ENCODE data around the gene NFIA.

NFIA gene

DNA sequence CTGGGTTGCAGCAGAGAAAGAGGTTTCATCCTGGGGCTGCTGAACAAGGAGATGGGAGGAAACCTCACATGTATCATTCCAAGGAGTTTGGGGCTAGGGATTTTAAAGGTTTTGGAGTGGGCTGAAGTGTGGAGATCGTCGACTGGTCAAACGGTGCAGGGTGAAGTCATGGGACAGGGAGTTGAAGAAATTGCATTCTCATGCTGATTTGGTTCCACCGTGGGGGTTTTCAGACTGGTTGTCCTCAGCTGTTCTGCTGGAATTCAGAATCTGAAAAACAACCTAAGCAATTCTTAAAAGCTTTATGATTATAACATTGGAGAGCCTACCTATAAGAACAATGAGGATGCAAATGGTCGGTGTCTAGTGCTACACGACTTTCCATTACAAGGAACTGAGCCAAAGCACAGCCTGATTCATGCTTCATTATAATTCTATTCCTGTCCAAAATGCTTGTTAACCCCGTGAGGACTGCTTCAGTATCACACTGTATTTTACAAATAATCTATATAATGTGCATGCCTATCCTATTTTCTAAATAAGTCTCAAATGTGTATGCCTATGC, 399.9 kb downstream of the NFIA start:
- no peak overlapping the region for H3K4me2 ChIP-seq (ENCODE audit: insufficient read depth, low read length, poor library complexity, severe bottlenecking)
- no peak overlapping the region for H3K18ac ChIP-seq (ENCODE audit: low read length)
- no CpG with 5 or more reads among the region's 7 CpGs for WGBS, 2 donors (ENCODE audit: extremely low coverage in 2 of 2, insufficient read length in 2 of 2, insufficient replicate concordance in 1 of 2)
- H3K9me3 ChIP-seq (replicated peaks in 1 of 2; ENCODE audit: control insufficient read depth in 2 of 2, insufficient read depth in 1 of 2, low read depth in 1 of 2, low read length in 2 of 2): no peaks in the 10 kb centered on the region
- no peak overlapping the region for H3K4ac ChIP-seq (ENCODE audit: low read length)
- H3K27ac ChIP-seq (replicated peaks; ENCODE audit: low read length): no peak overlapping the region
- H2BK5ac ChIP-seq (ENCODE audit: low read length): no peak overlapping the region
- no peaks in the 10 kb centered on the region for H3K36me3 ChIP-seq (replicated peaks in 1 of 2; ENCODE audit: control insufficient read depth in 2 of 2, insufficient read depth in 2 of 2, low read length in 2 of 2)
- H3K9ac ChIP-seq (ENCODE audit: low read depth, low read length, poor library complexity): no peak overlapping the region
- H2BK15ac ChIP-seq (ENCODE audit: low read length): no peak overlapping the region
- no peak overlapping the region for H2BK120ac ChIP-seq (ENCODE audit: low read depth, low read length)
- H3K79me1 ChIP-seq (ENCODE audit: low read depth, low read length): no peaks in the 10 kb centered on the region
- H2BK12ac ChIP-seq (ENCODE audit: low read length): no peak overlapping the region
- H3K4me1 ChIP-seq (ENCODE audit: control insufficient read depth in 2 of 2, insufficient read depth in 1 of 2, low read depth in 1 of 2, low read length in 2 of 2): no peaks in the 10 kb centered on the region
- no peak overlapping the region for H4K8ac ChIP-seq (ENCODE audit: low read depth, low read length)
- H3K14ac ChIP-seq (ENCODE audit: low read length): no peak overlapping the region
- H2AK5ac ChIP-seq (ENCODE audit: low read depth, low read length): no peak overlapping the region
- no peak overlapping the region for H2AFZ ChIP-seq (ENCODE audit: low read length)
- no peak for DNase-seq (ENCODE audit: low spot score)
- no peak overlapping the region for H3K4me3 ChIP-seq (ENCODE audit: low read length in 2 of 2)
- no peak overlapping the region for H4K91ac ChIP-seq (ENCODE audit: low read depth, low read length, poor library complexity)
- no peaks in the 10 kb centered on the region for H3K27me3 ChIP-seq (ENCODE audit: control insufficient read depth in 3 of 3, insufficient read depth in 3 of 3, low read depth in 1 of 3, low read length in 3 of 3)
- no peak overlapping the region for H3K23ac ChIP-seq (ENCODE audit: low read depth, low read length, poor library complexity)

DNA sequence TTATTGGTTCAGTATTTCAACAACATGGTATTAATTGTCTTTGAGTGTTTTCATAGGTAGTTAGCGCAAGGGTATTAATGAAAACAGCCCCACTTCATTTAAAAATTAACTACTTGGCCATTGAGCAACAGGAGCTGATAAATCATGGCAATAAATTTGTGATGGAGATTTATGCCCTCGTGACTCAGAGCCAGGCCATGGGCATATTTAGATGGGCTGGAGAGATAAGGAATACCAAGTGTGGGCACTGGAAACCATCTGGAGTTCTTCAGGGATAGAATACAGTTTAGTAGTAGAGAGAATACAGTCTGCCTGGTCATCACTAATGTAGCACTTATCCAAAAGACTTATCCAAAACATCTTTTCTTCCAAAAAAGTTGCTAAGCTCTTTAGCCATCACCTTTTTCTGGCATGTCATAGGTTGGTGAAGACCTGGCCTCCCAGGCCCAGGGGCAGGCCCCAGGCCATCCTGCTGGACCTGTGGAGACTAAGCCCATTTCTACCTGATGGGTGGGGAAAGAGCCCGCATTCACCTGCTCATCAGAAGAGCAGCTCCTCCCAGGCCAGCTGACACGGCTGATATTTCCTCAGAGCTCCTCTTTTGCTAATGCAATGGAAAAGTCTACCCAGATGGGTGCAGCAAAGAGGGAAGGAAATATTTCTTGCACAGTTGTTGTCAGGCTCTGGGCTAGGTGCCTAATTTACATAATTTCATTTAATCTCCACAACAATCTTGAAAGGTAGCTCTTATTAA, 404.6 kb downstream of the NFIA start:
- no peak overlapping the region for H3K4me2 ChIP-seq (ENCODE audit: insufficient read depth, low read length, poor library complexity, severe bottlenecking)
- no peak overlapping the region for H2AFZ ChIP-seq (ENCODE audit: low read length)
- DNase-seq (ENCODE audit: low spot score): no peak
- no peaks in the 10 kb centered on the region for H3K4me1 ChIP-seq (ENCODE audit: control insufficient read depth in 2 of 2, insufficient read depth in 1 of 2, low read depth in 1 of 2, low read length in 2 of 2)
- H2BK5ac ChIP-seq (ENCODE audit: low read length): no peak overlapping the region
- H2AK5ac ChIP-seq (ENCODE audit: low read depth, low read length): no peak overlapping the region
- no peak overlapping the region for H3K4me3 ChIP-seq (ENCODE audit: low read length in 2 of 2)
- no peak overlapping the region for H2BK120ac ChIP-seq (ENCODE audit: low read depth, low read length)
- H3K4ac ChIP-seq (ENCODE audit: low read length): no peak overlapping the region
- no CpG with 5 or more reads among the region's 4 CpGs for WGBS, 2 donors (ENCODE audit: extremely low coverage in 2 of 2, insufficient read length in 2 of 2, insufficient replicate concordance in 1 of 2)
- H3K36me3 ChIP-seq (replicated peaks in 1 of 2; ENCODE audit: control insufficient read depth in 2 of 2, insufficient read depth in 2 of 2, low read length in 2 of 2): no peaks in the 10 kb centered on the region
- no peaks in the 10 kb centered on the region for H3K27me3 ChIP-seq (ENCODE audit: control insufficient read depth in 3 of 3, insufficient read depth in 3 of 3, low read depth in 1 of 3, low read length in 3 of 3)
- H3K27ac ChIP-seq (replicated peaks; ENCODE audit: low read length): no peak overlapping the region
- no peaks in the 10 kb centered on the region for H3K9me3 ChIP-seq (replicated peaks in 1 of 2; ENCODE audit: control insufficient read depth in 2 of 2, insufficient read depth in 1 of 2, low read depth in 1 of 2, low read length in 2 of 2)
- H2BK12ac ChIP-seq (ENCODE audit: low read length): no peak overlapping the region
- no peak overlapping the region for H3K23ac ChIP-seq (ENCODE audit: low read depth, low read length, poor library complexity)
- H4K8ac ChIP-seq (ENCODE audit: low read depth, low read length): no peak overlapping the region
- no peak overlapping the region for H4K91ac ChIP-seq (ENCODE audit: low read depth, low read length, poor library complexity)
- H3K9ac ChIP-seq (ENCODE audit: low read depth, low read length, poor library complexity): no peak overlapping the region
- H3K18ac ChIP-seq (ENCODE audit: low read length): no peak overlapping the region
- H3K79me1 ChIP-seq (ENCODE audit: low read depth, low read length): no peaks in the 10 kb centered on the region
- H2BK15ac ChIP-seq (ENCODE audit: low read length): no peak overlapping the region
- no peak overlapping the region for H3K14ac ChIP-seq (ENCODE audit: low read length)

DNA sequence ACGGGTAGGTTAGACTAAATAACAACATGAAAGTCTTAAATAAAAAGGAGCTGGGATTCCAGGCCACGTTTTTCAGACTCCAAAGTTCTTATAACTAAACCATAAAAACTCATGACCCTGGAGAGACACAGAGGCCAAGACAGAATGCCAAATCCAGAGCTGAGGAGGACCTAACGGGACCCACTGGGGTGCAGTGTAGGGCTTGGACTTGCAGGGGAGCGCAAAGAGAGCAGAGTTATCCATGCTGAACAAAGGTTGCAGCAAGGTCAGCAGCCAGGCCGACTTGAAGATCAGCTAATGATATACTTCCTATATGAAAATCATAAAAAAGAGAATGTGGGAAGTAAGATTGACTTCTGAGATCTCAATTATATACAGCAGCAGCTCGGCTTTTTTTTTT, 405.4 kb downstream of the NFIA start:
- Histone ChIP-seq H2BK15ac (ENCODE audit: low read length) (no peak overlapping the region), H2BK120ac (ENCODE audit: low read depth, low read length) (no peak overlapping the region), H2BK12ac (ENCODE audit: low read length) (no peak overlapping the region), H2AK5ac (ENCODE audit: low read depth, low read length) (no peak overlapping the region), H3K18ac (ENCODE audit: low read length) (no peak overlapping the region), H3K14ac (ENCODE audit: low read length) (no peak overlapping the region), H3K4ac (ENCODE audit: low read length) (no peak overlapping the region), H3K4me1 (ENCODE audit: control insufficient read depth in 2 of 2, insufficient read depth in 1 of 2, low read depth in 1 of 2, low read length in 2 of 2) (no peaks in the 10 kb centered on the region), H3K9me3 (replicated peaks in 1 of 2; ENCODE audit: control insufficient read depth in 2 of 2, insufficient read depth in 1 of 2, low read depth in 1 of 2, low read length in 2 of 2) (no peaks in the 10 kb centered on the region), H4K91ac (ENCODE audit: low read depth, low read length, poor library complexity) (no peak overlapping the region), H3K23ac (ENCODE audit: low read depth, low read length, poor library complexity) (no peak overlapping the region), H3K4me2 (ENCODE audit: insufficient read depth, low read length, poor library complexity, severe bottlenecking) (no peak overlapping the region), H3K36me3 (replicated peaks in 1 of 2; ENCODE audit: control insufficient read depth in 2 of 2, insufficient read depth in 2 of 2, low read length in 2 of 2) (no peaks in the 10 kb centered on the region), H2AFZ (ENCODE audit: low read length) (no peak overlapping the region), H4K8ac (ENCODE audit: low read depth, low read length) (no peak overlapping the region), H3K27me3 (ENCODE audit: control insufficient read depth in 3 of 3, insufficient read depth in 3 of 3, low read depth in 1 of 3, low read length in 3 of 3) (no peaks in the 10 kb centered on the region), H3K4me3 (ENCODE audit: low read length in 2 of 2) (no peak overlapping the region), H3K9ac (ENCODE audit: low read depth, low read length, poor library complexity) (no peak overlapping the region), H2BK5ac (ENCODE audit: low read length) (no peak overlapping the region), H3K79me1 (ENCODE audit: low read depth, low read length) (no peaks in the 10 kb centered on the region), H3K27ac (replicated peaks; ENCODE audit: low read length) (no peak overlapping the region)
- WGBS, 2 donors (ENCODE audit: extremely low coverage in 2 of 2, insufficient read length in 2 of 2, insufficient replicate concordance in 1 of 2): no CpG with 5 or more reads among the region's 6 CpGs
- no peak for DNase-seq (ENCODE audit: low spot score)

DNA sequence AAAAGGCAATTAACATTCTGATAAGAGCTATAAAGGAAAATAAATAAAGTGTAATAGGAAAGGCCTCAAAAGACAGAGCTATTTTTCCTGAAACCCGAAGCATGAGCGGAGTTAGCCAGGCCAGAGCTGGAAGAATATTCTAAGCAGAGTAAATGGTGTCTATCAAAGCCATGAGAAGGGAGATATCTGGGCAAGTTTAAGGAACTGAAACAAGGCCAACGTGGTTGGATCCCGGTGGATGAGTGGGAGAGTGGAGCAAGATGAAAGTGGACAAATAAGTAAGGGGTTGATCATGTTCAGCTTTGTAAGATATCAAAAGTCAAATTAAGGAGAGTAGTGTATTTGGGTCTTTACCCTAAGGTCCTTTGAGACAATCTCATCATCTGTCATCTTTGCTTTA, 408.6 kb downstream of the NFIA start:
- no peak overlapping the region for H4K91ac ChIP-seq (ENCODE audit: low read depth, low read length, poor library complexity)
- no peak overlapping the region for H3K27ac ChIP-seq (replicated peaks; ENCODE audit: low read length)
- no CpG with 5 or more reads among the region's 4 CpGs for WGBS, 2 donors (ENCODE audit: extremely low coverage in 2 of 2, insufficient read length in 2 of 2, insufficient replicate concordance in 1 of 2)
- H3K9me3 ChIP-seq (replicated peaks in 1 of 2; ENCODE audit: control insufficient read depth in 2 of 2, insufficient read depth in 1 of 2, low read depth in 1 of 2, low read length in 2 of 2): no peaks in the 10 kb centered on the region
- H3K23ac ChIP-seq (ENCODE audit: low read depth, low read length, poor library complexity): no peak overlapping the region
- no peaks in the 10 kb centered on the region for H3K27me3 ChIP-seq (ENCODE audit: control insufficient read depth in 3 of 3, insufficient read depth in 3 of 3, low read depth in 1 of 3, low read length in 3 of 3)
- no peak overlapping the region for H2BK15ac ChIP-seq (ENCODE audit: low read length)
- H3K36me3 ChIP-seq (replicated peaks in 1 of 2; ENCODE audit: control insufficient read depth in 2 of 2, insufficient read depth in 2 of 2, low read length in 2 of 2): no peaks in the 10 kb centered on the region
- no peak overlapping the region for H4K8ac ChIP-seq (ENCODE audit: low read depth, low read length)
- no peak overlapping the region for H3K4me2 ChIP-seq (ENCODE audit: insufficient read depth, low read length, poor library complexity, severe bottlenecking)
- H2BK12ac ChIP-seq (ENCODE audit: low read length): no peak overlapping the region
- H3K9ac ChIP-seq (ENCODE audit: low read depth, low read length, poor library complexity): no peak overlapping the region
- no peak overlapping the region for H3K14ac ChIP-seq (ENCODE audit: low read length)
- no peak overlapping the region for H3K4me3 ChIP-seq (ENCODE audit: low read length in 2 of 2)
- H2AFZ ChIP-seq (ENCODE audit: low read length): no peak overlapping the region
- peaks cover 0 to 2% of the 10 kb centered on the region in 2 donors for H3K4me1 ChIP-seq (ENCODE audit: control insufficient read depth in 2 of 2, insufficient read depth in 1 of 2, low read depth in 1 of 2, low read length in 2 of 2)
- no peak overlapping the region for H2AK5ac ChIP-seq (ENCODE audit: low read depth, low read length)
- H2BK120ac ChIP-seq (ENCODE audit: low read depth, low read length): no peak overlapping the region
- no peak overlapping the region for H2BK5ac ChIP-seq (ENCODE audit: low read length)
- DNase-seq (ENCODE audit: low spot score): no peak
- H3K18ac ChIP-seq (ENCODE audit: low read length): no peak overlapping the region
- H3K79me1 ChIP-seq (ENCODE audit: low read depth, low read length): no peaks in the 10 kb centered on the region
- no peak overlapping the region for H3K4ac ChIP-seq (ENCODE audit: low read length)
